Epithelial cell of proximal tubule (primary cell): Measurements from ENCODE around the gene KDELR3. TPM values are rescaled to one million over a fixed set of nuclear protein-coding genes. Genes with fewer than 3 reads are reported as not detected.

Source experiments
- DNase-seq: peaks from one replicate; pipeline ENCODE4 v3.0.0-alpha.2; 2011; ENCODE audit warnings: low read depth
- H3K4me3 ChIP-seq: 2 replicates; pipeline ENCODE4 v1.5.1; 2011; ENCODE audit warnings: low read depth, mild to moderate bottlenecking, low read length
- total RNA-seq: library from RNA; depleted of rRNA; stranded (reverse); fragments of >200 nt; gene quantifications from 2 replicates; pipeline ENCODE4 v1.2.3, GENCODE V29; 2015
- TF ChIP-seq, protein P1 (sequence below): conservative IDR thresholded peaks from 2 replicates; pipeline ENCODE4 v1.5.1; 2012; ENCODE audit warnings: low read depth, mild to moderate bottlenecking, low read length

Gene KDELR3
- total RNA-seq, 1 donor from 2014 or later: 23.4 TPM

DNA sequence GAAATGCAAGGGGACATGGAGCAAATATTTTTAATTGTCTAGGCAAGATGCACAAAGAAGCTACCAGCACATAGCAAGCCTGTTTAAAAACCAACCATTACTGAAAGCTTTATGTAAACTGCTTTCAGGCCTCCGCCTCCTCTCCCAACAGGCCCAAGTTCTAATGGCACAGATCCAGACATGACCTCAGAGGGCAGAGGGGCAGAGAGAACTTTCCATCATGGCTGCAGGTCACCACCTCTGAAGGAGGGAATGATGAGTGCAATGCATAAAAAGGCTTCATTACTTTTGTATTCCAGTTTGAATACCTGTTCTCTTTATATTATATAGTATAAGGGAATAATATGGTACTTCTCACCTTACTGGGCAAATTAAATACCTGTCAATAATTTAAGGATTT is 23.0 kb downstream of the KDELR3 start:
- TF ChIP-seq, protein P1, sequence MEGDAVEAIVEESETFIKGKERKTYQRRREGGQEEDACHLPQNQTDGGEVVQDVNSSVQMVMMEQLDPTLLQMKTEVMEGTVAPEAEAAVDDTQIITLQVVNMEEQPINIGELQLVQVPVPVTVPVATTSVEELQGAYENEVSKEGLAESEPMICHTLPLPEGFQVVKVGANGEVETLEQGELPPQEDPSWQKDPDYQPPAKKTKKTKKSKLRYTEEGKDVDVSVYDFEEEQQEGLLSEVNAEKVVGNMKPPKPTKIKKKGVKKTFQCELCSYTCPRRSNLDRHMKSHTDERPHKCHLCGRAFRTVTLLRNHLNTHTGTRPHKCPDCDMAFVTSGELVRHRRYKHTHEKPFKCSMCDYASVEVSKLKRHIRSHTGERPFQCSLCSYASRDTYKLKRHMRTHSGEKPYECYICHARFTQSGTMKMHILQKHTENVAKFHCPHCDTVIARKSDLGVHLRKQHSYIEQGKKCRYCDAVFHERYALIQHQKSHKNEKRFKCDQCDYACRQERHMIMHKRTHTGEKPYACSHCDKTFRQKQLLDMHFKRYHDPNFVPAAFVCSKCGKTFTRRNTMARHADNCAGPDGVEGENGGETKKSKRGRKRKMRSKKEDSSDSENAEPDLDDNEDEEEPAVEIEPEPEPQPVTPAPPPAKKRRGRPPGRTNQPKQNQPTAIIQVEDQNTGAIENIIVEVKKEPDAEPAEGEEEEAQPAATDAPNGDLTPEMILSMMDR: no peak
- H3K4me3 ChIP-seq: no peak overlapping the region
- DNase-seq: no peak

DNA sequence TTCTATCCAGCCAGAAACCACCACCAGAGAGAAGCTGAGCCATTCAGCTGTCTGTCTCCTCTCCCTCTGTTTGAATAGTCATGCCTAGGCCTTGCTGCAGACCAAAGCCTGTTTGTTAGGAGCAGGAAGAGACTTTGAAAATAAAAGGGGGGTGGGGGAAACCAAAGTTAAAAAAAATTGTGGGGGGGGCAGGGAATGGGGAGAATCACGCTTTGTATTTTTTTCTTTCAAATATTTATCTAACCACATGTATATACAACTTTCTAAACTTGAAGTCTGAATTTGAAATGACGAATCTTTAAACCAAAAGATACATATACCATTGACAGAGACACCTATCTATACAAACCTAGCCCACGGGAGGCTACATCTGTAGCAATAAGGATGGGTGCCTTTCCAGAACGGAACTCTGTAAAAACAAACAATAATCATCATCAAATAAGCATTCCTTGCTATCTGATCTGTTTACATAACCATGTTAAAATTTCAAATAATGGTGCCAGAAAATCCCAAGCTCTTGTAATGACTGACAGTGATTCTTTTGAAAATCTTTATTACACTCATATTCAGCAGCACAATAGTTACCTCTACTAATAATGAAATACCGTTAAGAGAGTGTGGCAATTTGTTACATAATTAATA is 23.9 kb downstream of the KDELR3 start:
- DNase-seq: no peak
- TF ChIP-seq, protein P1: no peak
- no peak overlapping the region for H3K4me3 ChIP-seq

DNA sequence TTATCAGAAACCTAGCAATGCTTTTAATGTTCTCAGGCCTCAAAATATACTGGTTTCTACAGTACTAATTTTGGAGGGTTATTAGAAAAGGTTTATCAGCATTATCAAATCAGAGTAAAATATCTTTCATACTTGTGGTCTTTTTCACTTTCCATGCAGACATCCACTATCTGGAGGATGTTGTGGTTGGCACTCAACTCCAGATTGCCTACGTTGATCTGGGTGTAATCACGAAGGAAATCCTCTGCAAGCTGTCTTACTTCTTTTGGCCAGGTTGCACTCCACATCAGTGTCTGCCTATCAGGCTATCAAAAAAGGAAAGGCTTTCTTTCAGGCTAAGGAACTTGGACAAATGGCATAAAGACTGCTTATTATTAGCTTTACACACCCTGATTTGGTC is 26.6 kb downstream of the KDELR3 start:
- TF ChIP-seq, protein P1: no peak
- no peak overlapping the region for H3K4me3 ChIP-seq
- no peak for DNase-seq

DNA sequence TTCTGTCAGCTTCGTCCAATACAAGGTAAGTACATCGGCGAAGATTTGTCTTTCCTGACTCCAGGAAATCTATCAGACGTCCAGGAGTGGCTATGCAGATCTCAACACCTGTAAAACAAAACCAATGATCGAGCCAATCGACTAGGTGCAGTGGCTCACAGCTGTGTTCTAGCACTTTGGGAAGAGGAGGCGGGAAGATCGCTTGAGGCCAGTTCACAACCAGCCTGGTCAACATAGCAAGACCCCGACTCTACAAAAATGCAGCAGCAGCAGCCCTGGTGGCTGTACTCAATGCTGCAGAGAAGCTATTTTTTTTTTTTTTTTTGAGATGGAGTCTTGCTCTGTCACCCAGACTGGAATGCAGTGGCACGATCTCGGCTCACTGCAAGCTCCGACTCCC is 27.0 kb downstream of the KDELR3 start:
- no peak overlapping the region for H3K4me3 ChIP-seq
- TF ChIP-seq, protein P1: no peak

DNA sequence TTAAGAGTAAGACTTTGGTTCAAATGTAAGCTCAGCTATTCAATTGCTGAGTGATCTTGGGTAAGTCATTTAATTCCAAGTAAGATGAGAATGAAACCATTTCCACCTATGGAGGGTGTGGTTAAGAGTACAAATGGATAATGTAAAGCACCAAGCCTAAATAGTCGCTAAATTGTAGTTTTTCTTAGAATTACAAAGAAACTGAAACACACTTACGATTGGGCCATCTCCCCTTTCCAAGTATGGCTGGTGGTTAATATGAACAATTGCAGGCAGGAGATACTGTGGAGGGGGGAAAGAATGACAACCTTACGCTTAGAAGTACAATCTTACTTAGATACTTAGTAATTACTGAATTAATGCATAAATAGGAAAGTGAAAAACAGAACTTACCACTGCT is 30.0 kb downstream of the KDELR3 start:
- H3K4me3 ChIP-seq: no peak overlapping the region
- DNase-seq: no peak

More for the DNA sequence above, 27.0 kb downstream of the KDELR3 start:
- DNase-seq: no peak

DNA sequence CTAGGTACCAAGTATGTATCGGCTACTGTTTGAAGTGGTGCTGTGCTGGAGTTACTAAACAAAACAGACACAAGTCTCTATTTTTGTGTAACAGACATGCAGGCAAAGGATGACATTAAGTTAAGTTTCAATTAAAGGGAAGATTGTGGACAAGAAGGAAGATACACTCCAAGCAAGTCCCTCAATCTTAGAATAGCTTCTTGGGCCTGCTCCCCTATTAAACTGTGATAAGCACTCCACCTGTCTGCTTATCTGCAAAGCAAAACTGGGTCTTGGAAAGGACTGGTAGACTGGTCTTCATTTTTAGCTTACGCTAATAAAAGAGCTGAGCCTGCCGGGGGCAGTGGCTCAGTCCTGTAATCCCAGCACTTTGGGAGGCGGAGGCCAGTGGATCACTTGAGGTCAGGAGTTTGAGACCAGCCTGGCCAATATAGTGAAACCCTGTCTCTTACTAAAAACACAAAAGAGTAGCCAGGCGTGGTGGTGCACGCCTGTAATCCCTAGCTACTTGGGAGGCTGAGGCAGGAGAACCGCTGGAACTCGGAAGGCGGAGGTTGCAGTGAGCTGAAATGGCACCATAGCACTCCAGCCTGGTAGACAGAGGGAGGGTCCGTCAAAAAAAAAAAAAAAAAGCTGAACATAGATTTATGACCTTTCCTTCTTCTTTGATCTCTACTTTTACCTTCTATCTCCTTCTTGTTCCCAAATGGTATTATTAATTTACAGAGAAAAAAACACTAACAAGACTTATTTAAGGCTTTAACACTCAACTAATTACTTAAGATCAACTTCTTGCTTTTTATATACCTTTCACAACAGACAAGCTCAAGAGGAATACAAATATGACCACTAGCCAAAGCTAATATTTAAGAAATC is 34.1 kb downstream of the KDELR3 start:
- no peak for DNase-seq
- TF ChIP-seq, protein P1: no peak
- H3K4me3 ChIP-seq: no peak overlapping the region

More for the DNA sequence above, 30.0 kb downstream of the KDELR3 start:
- TF ChIP-seq, protein P1: no peak
